MM.1S (cell line): ENCODE results near the gene CCDC40.
A peak's percentile ranks its signal among the peaks of the same experiment; 100 is the strongest.

Source experiments
- EZH2 ChIP-seq: fragments of 300-600 bp; sonication (generic); optimal IDR thresholded peaks from 2 replicates; pipeline ENCODE3; 2017; ENCODE audit warnings: low read depth, mild to moderate bottlenecking, antibody characterized with exemption, low read length, mixed read lengths
- TF ChIP-seq, protein P1 (sequence below): fragments of 300-600 bp; sonication (generic); IDR thresholded peaks from 2 replicates; pipeline ENCODE4 v1.5.1; 2016; ENCODE audit warnings: antibody characterized with exemption, low read length, mixed read lengths

DNA sequence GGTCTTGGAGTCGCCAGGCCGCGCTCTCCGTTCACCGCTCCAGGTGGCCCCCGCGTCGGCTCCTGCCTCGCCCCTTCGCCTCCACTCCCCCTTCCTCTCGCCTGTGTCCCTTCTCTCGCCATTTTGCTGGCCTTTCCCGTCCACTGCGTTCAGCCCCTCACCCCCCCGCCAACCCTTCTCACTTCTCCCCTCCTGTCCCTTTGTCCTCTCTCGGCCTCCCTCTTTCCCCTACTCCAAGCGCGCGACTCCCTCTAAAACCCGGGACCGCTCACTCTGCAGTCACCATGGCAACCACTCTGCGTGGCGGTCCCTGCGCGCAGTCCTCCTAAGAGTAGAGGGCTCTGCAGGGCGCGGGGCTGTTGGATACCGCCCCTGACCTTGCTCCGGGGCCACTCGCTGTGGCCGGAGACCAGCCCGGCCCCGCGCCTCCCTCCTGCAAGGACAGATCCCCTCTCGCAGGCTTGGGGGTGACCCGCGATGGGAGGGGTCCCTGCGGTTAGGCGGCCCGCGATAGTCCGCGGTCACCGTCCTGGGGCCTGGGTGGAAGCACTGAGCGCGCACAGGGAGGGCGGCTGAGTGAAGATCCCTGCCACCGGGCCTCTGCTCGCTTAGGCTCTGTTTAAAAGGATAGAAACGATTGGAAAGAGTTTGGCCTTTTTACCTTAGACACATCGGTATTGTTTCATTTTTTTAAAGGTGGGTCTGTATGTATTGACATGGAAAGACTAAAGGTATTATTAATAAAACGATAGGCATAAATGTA is 454 bp downstream of the CCDC40 start:
- TF ChIP-seq, protein P1, sequence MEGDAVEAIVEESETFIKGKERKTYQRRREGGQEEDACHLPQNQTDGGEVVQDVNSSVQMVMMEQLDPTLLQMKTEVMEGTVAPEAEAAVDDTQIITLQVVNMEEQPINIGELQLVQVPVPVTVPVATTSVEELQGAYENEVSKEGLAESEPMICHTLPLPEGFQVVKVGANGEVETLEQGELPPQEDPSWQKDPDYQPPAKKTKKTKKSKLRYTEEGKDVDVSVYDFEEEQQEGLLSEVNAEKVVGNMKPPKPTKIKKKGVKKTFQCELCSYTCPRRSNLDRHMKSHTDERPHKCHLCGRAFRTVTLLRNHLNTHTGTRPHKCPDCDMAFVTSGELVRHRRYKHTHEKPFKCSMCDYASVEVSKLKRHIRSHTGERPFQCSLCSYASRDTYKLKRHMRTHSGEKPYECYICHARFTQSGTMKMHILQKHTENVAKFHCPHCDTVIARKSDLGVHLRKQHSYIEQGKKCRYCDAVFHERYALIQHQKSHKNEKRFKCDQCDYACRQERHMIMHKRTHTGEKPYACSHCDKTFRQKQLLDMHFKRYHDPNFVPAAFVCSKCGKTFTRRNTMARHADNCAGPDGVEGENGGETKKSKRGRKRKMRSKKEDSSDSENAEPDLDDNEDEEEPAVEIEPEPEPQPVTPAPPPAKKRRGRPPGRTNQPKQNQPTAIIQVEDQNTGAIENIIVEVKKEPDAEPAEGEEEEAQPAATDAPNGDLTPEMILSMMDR, result no peak
- peak; percentile 85 for TF ChIP-seq EZH2
